GM23338 (cell line): ENCODE data around the gene KRT38.

ENCODE experiments used
- CREB1 ChIP-seq: fragments of 250-450 bp; sonication (Bioruptor Pico); IDR thresholded peaks from 2 replicates; pipeline ENCODE4 v1.5.0; 2020; ENCODE audit warnings: low read depth, mild to moderate bottlenecking, moderate library complexity
- EZH2 ChIP-seq: fragments of 200-600 bp; sonication (generic); IDR thresholded peaks from one replicate; pipeline ENCODE4 v1.8.0; 2017; ENCODE audit warnings: antibody characterized with exemption, mild to moderate bottlenecking, low read depth; ENCODE audit not compliant: unreplicated experiment
- EZH2phosphoT487 ChIP-seq: fragments of 200-600 bp; sonication (generic); IDR thresholded peaks from one replicate; pipeline ENCODE4 v1.8.1; 2018; ENCODE audit warnings: antibody characterized with exemption; ENCODE audit not compliant: unreplicated experiment
- JUNB ChIP-seq: IDR thresholded peaks from one replicate; pipeline ENCODE4 v1.6.1; 2016; ENCODE audit warnings: antibody characterized with exemption; ENCODE audit not compliant: unreplicated experiment
- NANOG ChIP-seq: IDR thresholded peaks from 2 replicates; pipeline ENCODE4 v1.6.1; 2016; ENCODE audit warnings: antibody characterized with exemption, borderline replicate concordance
- POLR2AphosphoS5 ChIP-seq: IDR thresholded peaks from 2 replicates; pipeline ENCODE4 v1.6.1; 2016; ENCODE audit warnings: antibody characterized with exemption, low read depth
- STAT1 ChIP-seq: IDR thresholded peaks from one replicate; pipeline ENCODE4 v1.6.1; 2016; ENCODE audit warnings: antibody characterized with exemption; ENCODE audit not compliant: unreplicated experiment
- ZNF114 ChIP-seq: fragments of 250-450 bp; sonication (Bioruptor Pico); IDR thresholded peaks from 2 replicates; pipeline ENCODE4 v1.5.0; 2020; ENCODE audit warnings: mild to moderate bottlenecking, moderate library complexity
- ZNF331 ChIP-seq: fragments of 250-450 bp; sonication (Bioruptor Pico); IDR thresholded peaks from 2 replicates; pipeline ENCODE4 v1.5.0; 2020; ENCODE audit warnings: low read depth, mild to moderate bottlenecking, moderate library complexity
- TF ChIP-seq, protein P1 (sequence below), 2 experiments: fragments of 200-600 bp in 1 of 2; sonication (generic) in 1 of 2; conservative IDR thresholded peaks; 2 replicates each; pipeline versions ENCODE4 v1.5.1 to v1.6.1; 2016 to 2017; ENCODE audit warnings: antibody characterized with exemption in 2 of 2, low read depth in 2 of 2, mild to moderate bottlenecking in 2 of 2, moderate library complexity in 1 of 2
- TF ChIP-seq, protein P2 (sequence below): IDR thresholded peaks from 2 replicates; pipeline ENCODE4 v1.6.1; 2016; ENCODE audit warnings: antibody characterized with exemption
- TF ChIP-seq, protein P3 (sequence below): IDR thresholded peaks from one replicate; pipeline ENCODE4 v1.6.1; 2018; ENCODE audit warnings: antibody characterized with exemption; ENCODE audit not compliant: unreplicated experiment
- TF ChIP-seq, protein P4 (sequence below): fragments of 250-450 bp; sonication (Bioruptor Pico); IDR thresholded peaks from 2 replicates; pipeline ENCODE4 v1.5.0; 2020; ENCODE audit warnings: mild to moderate bottlenecking, moderate library complexity

DNA sequence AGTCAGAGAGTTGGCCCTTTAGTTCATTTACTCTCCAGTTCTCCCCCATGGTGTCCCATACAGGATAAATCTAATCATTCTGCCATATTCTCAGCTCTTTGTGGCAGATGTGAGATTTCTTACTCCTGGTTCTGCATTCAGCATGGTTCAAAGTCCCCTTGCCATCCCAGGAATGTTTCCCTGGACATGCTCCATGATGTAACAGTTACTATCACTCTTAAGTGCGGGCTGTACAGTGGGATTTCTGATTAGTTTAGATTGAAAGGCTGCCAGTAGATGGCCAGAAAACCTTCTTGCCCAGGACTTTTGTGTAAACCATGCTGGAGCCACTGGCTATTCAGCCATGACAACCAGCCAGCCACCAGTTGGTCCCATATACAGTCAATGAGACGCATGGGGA is 26.8 kb downstream of the KRT38 start:
- TF ChIP-seq, protein P1, sequence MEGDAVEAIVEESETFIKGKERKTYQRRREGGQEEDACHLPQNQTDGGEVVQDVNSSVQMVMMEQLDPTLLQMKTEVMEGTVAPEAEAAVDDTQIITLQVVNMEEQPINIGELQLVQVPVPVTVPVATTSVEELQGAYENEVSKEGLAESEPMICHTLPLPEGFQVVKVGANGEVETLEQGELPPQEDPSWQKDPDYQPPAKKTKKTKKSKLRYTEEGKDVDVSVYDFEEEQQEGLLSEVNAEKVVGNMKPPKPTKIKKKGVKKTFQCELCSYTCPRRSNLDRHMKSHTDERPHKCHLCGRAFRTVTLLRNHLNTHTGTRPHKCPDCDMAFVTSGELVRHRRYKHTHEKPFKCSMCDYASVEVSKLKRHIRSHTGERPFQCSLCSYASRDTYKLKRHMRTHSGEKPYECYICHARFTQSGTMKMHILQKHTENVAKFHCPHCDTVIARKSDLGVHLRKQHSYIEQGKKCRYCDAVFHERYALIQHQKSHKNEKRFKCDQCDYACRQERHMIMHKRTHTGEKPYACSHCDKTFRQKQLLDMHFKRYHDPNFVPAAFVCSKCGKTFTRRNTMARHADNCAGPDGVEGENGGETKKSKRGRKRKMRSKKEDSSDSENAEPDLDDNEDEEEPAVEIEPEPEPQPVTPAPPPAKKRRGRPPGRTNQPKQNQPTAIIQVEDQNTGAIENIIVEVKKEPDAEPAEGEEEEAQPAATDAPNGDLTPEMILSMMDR (conservative IDR thresholded peaks at IDR 0.05; ENCODE audit: low read depth in 2 of 2): no peak
- no peak for TF ChIP-seq EZH2
- no peak for TF ChIP-seq POLR2AphosphoS5
- TF ChIP-seq CREB1 (CRISPR knock-in tag): no peak
- TF ChIP-seq, protein P2, sequence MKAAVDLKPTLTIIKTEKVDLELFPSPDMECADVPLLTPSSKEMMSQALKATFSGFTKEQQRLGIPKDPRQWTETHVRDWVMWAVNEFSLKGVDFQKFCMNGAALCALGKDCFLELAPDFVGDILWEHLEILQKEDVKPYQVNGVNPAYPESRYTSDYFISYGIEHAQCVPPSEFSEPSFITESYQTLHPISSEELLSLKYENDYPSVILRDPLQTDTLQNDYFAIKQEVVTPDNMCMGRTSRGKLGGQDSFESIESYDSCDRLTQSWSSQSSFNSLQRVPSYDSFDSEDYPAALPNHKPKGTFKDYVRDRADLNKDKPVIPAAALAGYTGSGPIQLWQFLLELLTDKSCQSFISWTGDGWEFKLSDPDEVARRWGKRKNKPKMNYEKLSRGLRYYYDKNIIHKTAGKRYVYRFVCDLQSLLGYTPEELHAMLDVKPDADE: no peak
- TF ChIP-seq EZH2phosphoT487: no peak
- TF ChIP-seq JUNB: no peak
- TF ChIP-seq, protein P3, sequence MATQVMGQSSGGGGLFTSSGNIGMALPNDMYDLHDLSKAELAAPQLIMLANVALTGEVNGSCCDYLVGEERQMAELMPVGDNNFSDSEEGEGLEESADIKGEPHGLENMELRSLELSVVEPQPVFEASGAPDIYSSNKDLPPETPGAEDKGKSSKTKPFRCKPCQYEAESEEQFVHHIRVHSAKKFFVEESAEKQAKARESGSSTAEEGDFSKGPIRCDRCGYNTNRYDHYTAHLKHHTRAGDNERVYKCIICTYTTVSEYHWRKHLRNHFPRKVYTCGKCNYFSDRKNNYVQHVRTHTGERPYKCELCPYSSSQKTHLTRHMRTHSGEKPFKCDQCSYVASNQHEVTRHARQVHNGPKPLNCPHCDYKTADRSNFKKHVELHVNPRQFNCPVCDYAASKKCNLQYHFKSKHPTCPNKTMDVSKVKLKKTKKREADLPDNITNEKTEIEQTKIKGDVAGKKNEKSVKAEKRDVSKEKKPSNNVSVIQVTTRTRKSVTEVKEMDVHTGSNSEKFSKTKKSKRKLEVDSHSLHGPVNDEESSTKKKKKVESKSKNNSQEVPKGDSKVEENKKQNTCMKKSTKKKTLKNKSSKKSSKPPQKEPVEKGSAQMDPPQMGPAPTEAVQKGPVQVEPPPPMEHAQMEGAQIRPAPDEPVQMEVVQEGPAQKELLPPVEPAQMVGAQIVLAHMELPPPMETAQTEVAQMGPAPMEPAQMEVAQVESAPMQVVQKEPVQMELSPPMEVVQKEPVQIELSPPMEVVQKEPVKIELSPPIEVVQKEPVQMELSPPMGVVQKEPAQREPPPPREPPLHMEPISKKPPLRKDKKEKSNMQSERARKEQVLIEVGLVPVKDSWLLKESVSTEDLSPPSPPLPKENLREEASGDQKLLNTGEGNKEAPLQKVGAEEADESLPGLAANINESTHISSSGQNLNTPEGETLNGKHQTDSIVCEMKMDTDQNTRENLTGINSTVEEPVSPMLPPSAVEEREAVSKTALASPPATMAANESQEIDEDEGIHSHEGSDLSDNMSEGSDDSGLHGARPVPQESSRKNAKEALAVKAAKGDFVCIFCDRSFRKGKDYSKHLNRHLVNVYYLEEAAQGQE: no peak
- TF ChIP-seq NANOG: no peak
- TF ChIP-seq, protein P4, sequence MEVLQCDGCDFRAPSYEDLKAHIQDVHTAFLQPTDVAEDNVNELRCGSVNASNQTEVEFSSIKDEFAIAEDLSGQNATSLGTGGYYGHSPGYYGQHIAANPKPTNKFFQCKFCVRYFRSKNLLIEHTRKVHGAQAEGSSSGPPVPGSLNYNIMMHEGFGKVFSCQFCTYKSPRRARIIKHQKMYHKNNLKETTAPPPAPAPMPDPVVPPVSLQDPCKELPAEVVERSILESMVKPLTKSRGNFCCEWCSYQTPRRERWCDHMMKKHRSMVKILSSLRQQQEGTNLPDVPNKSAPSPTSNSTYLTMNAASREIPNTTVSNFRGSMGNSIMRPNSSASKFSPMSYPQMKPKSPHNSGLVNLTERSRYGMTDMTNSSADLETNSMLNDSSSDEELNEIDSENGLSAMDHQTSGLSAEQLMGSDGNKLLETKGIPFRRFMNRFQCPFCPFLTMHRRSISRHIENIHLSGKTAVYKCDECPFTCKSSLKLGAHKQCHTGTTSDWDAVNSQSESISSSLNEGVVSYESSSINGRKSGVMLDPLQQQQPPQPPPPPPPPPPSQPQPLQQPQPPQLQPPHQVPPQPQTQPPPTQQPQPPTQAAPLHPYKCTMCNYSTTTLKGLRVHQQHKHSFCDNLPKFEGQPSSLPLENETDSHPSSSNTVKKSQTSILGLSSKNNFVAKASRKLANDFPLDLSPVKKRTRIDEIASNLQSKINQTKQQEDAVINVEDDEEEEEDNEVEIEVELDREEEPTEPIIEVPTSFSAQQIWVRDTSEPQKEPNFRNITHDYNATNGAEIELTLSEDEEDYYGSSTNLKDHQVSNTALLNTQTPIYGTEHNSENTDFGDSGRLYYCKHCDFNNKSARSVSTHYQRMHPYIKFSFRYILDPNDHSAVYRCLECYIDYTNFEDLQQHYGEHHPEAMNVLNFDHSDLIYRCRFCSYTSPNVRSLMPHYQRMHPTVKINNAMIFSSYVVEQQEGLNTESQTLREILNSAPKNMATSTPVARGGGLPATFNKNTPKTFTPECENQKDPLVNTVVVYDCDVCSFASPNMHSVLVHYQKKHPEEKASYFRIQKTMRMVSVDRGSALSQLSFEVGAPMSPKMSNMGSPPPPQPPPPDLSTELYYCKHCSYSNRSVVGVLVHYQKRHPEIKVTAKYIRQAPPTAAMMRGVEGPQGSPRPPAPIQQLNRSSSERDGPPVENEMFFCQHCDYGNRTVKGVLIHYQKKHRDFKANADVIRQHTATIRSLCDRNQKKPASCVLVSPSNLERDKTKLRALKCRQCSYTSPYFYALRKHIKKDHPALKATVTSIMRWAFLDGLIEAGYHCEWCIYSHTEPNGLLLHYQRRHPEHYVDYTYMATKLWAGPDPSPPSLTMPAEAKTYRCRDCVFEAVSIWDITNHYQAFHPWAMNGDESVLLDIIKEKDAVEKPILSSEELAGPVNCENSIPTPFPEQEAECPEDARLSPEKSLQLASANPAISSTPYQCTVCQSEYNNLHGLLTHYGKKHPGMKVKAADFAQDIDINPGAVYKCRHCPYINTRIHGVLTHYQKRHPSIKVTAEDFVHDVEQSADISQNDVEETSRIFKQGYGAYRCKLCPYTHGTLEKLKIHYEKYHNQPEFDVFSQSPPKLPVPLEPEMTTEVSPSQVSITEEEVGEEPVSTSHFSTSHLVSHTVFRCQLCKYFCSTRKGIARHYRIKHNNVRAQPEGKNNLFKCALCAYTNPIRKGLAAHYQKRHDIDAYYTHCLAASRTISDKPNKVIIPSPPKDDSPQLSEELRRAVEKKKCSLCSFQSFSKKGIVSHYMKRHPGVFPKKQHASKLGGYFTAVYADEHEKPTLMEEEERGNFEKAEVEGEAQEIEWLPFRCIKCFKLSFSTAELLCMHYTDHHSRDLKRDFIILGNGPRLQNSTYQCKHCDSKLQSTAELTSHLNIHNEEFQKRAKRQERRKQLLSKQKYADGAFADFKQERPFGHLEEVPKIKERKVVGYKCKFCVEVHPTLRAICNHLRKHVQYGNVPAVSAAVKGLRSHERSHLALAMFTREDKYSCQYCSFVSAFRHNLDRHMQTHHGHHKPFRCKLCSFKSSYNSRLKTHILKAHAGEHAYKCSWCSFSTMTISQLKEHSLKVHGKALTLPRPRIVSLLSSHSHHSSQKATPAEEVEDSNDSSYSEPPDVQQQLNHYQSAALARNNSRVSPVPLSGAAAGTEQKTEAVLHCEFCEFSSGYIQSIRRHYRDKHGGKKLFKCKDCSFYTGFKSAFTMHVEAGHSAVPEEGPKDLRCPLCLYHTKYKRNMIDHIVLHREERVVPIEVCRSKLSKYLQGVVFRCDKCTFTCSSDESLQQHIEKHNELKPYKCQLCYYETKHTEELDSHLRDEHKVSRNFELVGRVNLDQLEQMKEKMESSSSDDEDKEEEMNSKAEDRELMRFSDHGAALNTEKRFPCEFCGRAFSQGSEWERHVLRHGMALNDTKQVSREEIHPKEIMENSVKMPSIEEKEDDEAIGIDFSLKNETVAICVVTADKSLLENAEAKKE: no peak
- TF ChIP-seq STAT1: no peak
- no peak for TF ChIP-seq ZNF331
- TF ChIP-seq ZNF114: no peak
